Cardiac muscle cell (in vitro differentiated cells and primary cell): ENCODE results near the gene LGALS12. TPM values are rescaled to one million over a fixed set of nuclear protein-coding genes. Genes with fewer than 3 reads are reported as not detected.
A peak's percentile ranks its signal among the peaks of the same experiment; 100 is the strongest.

ENCODE experiments used
- DNase-seq, 2 donors: peaks; one replicate each; pipeline versions ENCODE4 v3.0.0 to v3.0.0-alpha.2; 2010 to 2017; ENCODE audit warnings: low read depth in 1 of 2, low spot score in 1 of 2
- H3K27ac ChIP-seq: fragments of 200-600 bp; sonication (generic); 2 replicates; pipeline ENCODE4 v1.5.1; 2016
- H3K27me3 ChIP-seq: fragments of 200-600 bp; sonication (generic); 2 replicates; pipeline ENCODE4 v1.6.0; 2016; ENCODE audit warnings: control low read depth
- H3K36me3 ChIP-seq: fragments of 200-600 bp; sonication (generic); 2 replicates; pipeline ENCODE4 v1.5.1; 2016; ENCODE audit warnings: control low read depth
- H3K4me1 ChIP-seq: fragments of 200-600 bp; sonication (generic); 2 replicates; pipeline ENCODE4 v1.8.1; 2017; ENCODE audit warnings: low read depth, mild to moderate bottlenecking, mixed run types
- H3K4me3 ChIP-seq: fragments of 200-600 bp; sonication (generic); 2 replicates; pipeline ENCODE4 v1.5.1; 2016; ENCODE audit warnings: mild to moderate bottlenecking
- H3K9me3 ChIP-seq: fragments of 200-600 bp; sonication (generic); 2 replicates; pipeline ENCODE4 v1.5.1; 2017; ENCODE audit warnings: low read depth, mild to moderate bottlenecking, control low read depth
- polyA plus RNA-seq: library from polyadenylated mRNA; unstranded; fragments of >200 nt; fragmentation: Nextera tagmentation; extraction: Ambion mirVana; gene quantifications from 2 replicates; pipeline ENCODE4 v1.2.1, GENCODE V29; 2016
- total RNA-seq: library from RNA; depleted of rRNA; stranded (reverse); fragments of >200 nt; gene quantifications from 2 replicates; pipeline ENCODE4 v1.2.3, GENCODE V29; 2016
- TF ChIP-seq, protein P1 (sequence below): IDR thresholded peaks from 2 replicates; pipeline ENCODE4 v1.5.1; 2012; ENCODE audit warnings: low read depth, mild to moderate bottlenecking, low read length

LGALS12 gene
- total and polyA plus RNA-seq, 2 experiments from 2014 or later, result not detected

DNA sequence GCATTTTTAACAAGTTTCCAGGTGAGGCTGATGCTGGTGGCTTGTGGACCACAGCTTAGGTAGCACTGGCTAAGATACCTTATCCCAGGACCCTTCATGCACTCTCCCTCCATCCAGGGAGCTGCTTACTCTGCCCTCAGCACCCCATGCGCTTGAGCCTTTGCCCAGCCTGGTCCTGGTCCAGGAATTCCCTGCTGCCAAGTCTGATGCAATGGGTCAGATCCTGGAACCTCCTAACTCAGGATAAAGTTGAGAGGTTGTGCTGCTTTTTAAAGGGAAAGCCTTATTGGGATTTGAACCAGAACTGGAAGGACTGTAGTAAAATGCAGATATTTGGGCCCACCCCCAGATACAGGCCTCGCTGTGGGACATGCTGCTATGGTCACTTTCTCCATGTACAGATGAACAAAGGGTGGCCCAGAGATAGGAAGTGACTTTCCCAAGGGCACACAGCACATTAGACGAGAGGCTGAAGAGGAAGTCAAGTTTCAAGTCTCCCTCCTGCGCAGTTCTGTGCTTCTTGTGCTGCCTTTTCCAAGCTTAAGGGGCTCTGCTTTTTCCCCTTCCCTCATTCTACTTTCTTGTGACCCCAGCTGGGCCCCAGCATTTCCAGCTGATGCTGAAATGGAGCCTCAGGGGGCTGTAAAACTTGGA, 824 bp upstream of the LGALS12 start:
- no peak overlapping the region for H3K4me3 ChIP-seq
- no peaks in the 10 kb centered on the region for H3K9me3 ChIP-seq
- no peaks in the 10 kb centered on the region for H3K27me3 ChIP-seq
- H3K27ac ChIP-seq, result no peak overlapping the region
- TF ChIP-seq, protein P1, sequence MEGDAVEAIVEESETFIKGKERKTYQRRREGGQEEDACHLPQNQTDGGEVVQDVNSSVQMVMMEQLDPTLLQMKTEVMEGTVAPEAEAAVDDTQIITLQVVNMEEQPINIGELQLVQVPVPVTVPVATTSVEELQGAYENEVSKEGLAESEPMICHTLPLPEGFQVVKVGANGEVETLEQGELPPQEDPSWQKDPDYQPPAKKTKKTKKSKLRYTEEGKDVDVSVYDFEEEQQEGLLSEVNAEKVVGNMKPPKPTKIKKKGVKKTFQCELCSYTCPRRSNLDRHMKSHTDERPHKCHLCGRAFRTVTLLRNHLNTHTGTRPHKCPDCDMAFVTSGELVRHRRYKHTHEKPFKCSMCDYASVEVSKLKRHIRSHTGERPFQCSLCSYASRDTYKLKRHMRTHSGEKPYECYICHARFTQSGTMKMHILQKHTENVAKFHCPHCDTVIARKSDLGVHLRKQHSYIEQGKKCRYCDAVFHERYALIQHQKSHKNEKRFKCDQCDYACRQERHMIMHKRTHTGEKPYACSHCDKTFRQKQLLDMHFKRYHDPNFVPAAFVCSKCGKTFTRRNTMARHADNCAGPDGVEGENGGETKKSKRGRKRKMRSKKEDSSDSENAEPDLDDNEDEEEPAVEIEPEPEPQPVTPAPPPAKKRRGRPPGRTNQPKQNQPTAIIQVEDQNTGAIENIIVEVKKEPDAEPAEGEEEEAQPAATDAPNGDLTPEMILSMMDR, result no peak
- peak in 1 of 2 donors; percentile 80 for DNase-seq
- H3K4me1 ChIP-seq, result no peaks in the 10 kb centered on the region
- no peaks in the 10 kb centered on the region for H3K36me3 ChIP-seq

DNA sequence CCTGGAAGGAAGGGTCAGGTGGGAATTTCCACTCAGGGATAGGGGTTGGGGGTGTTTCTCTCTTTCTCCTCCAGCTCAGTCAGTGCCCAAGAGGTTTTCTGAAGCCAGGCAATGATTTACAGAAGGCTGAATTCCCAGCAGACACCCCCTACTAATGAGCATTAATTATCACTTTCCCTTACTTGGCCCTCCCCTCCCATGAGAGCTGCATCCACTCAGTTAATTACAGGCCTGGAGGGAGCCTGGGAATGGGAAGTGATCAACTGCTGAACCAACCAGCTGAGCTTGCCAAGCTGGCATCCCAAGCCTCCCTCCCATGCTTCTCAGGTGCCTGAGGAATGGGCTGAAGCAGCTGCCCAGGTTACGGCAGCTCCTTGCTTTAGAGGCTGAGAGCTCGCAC, 992 bp downstream of the LGALS12 start:
- Histone ChIP-seq H3K9me3 (no peaks in the 10 kb centered on the region), H3K4me1 (no peaks in the 10 kb centered on the region), H3K27me3 (no peaks in the 10 kb centered on the region), H3K36me3 (no peaks in the 10 kb centered on the region), H3K27ac (no peak overlapping the region), H3K4me3 (no peak overlapping the region)
- no peak for DNase-seq
- TF ChIP-seq, protein P1, result no peak

DNA sequence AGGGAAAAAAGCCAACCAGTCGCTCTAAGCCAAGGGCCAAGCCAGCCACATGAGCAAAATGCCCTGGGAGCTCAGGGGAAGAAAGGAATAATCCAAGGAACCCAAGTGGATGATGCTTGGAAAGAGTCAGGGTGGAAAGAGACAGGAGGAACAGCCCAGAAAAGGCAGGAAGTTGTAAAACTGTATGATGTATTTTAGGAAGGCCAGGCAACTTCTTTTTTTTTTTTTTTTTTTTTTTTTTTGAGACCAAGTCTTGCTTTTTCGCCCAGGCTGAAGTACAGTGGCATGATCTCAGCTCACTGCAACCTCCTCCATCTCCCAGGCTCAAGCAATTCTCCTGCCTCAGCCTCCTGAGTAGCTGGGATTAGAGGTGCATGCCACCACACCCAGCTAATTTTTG, 1.6 kb downstream of the LGALS12 start:
- no peaks in the 10 kb centered on the region for H3K27me3 ChIP-seq
- no peaks in the 10 kb centered on the region for H3K4me1 ChIP-seq
- H3K9me3 ChIP-seq, result no peaks in the 10 kb centered on the region
- TF ChIP-seq, protein P1, result no peak
- no peak for DNase-seq
- H3K36me3 ChIP-seq, result no peaks in the 10 kb centered on the region
- H3K27ac ChIP-seq, result no peak overlapping the region
- H3K4me3 ChIP-seq, result no peak overlapping the region

DNA sequence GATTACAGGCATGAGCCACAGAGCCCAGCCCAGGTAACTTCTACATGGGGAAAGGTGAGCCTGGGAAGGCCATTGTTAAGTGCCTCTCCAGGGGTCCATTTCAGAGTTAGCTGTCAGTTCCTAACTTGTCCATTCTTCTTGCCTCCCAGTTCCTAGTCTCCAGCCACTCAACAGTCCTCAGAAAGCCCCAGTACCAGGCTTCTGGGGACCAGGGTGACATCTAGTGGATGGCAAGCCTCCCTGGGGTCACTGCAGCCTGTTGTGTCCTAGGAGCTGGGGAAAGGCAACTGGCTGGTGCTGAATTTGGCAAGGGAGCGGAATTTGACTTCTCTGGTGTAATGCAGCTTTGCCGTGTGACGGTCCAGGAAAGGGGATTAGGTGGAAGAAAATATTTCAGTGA, 2.1 kb downstream of the LGALS12 start:
- H3K27me3 ChIP-seq, result no peaks in the 10 kb centered on the region
- peak; percentile 61 to 65 for DNase-seq
- H3K27ac ChIP-seq, result no peak overlapping the region
- TF ChIP-seq, protein P1, result peak; percentile 48
- no peak overlapping the region for H3K4me3 ChIP-seq
- no peaks in the 10 kb centered on the region for H3K9me3 ChIP-seq
- H3K36me3 ChIP-seq, result no peaks in the 10 kb centered on the region
- H3K4me1 ChIP-seq, result no peaks in the 10 kb centered on the region

DNA sequence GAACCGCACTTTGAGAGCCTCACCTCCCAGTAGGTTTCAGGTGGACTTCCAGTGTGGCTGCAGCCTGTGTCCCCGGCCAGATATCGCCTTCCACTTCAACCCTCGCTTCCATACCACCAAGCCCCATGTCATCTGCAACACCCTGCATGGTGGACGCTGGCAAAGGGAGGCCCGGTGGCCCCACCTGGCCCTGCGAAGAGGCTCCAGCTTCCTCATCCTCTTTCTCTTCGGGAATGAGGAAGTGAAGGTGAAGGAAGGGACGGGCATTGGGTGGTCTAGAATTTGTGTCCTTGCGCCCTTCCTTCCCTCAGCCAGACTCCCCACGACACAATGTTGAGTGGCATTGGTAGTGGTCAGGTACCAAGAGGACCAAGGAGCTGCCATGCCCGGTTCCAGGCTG, 2.9 kb downstream of the LGALS12 start:
- Histone ChIP-seq H3K9me3 (no peaks in the 10 kb centered on the region), H3K4me3 (no peak overlapping the region), H3K36me3 (no peaks in the 10 kb centered on the region), H3K27me3 (no peaks in the 10 kb centered on the region), H3K4me1 (no peaks in the 10 kb centered on the region), H3K27ac (no peak overlapping the region)
- no peak for DNase-seq
- TF ChIP-seq, protein P1, result no peak
